Breast epithelium (tissue), 3 donors: ENCODE measurements around the gene TRAPPC5.
"Not testable (repeated sequence)": the region's sequence is repeated elsewhere in the genome, so short reads cannot be mapped to it uniquely, and the experiment has no call there.

ENCODE experiments used
- CTCF ChIP-seq, 3 donors: fragments of 450-650 bp; IDR thresholded peaks; one replicate each; pipeline ENCODE4 v1.5.1; 2016 to 2017; ENCODE audit warnings: antibody characterized with exemption in 3 of 3, mild to moderate bottlenecking in 3 of 3, moderate library complexity in 3 of 3
- POLR2A ChIP-seq: fragments of 450-650 bp; IDR thresholded peaks from one replicate; pipeline ENCODE4 v1.6.1; 2016; ENCODE audit warnings: antibody characterized with exemption, mild to moderate bottlenecking, moderate library complexity
- POLR2AphosphoS5 ChIP-seq, 3 donors: sonication (generic); formaldehyde crosslinking; IDR thresholded peaks; one replicate each; pipeline ENCODE4 v1.6.1; 2017; ENCODE audit warnings: antibody characterized with exemption in 3 of 3

- not testable (repeated sequence) for TF ChIP-seq CTCF (IDR thresholded peaks at IDR 0.05); POLR2AphosphoS5 (IDR thresholded peaks at IDR 0.05); POLR2A
Observed at GRCh38 chr19:7643629-7644549, 36.7 kb upstream of the TRAPPC5 start.
